ENCODE results near the gene BSPRY.

BSPRY gene

DNA sequence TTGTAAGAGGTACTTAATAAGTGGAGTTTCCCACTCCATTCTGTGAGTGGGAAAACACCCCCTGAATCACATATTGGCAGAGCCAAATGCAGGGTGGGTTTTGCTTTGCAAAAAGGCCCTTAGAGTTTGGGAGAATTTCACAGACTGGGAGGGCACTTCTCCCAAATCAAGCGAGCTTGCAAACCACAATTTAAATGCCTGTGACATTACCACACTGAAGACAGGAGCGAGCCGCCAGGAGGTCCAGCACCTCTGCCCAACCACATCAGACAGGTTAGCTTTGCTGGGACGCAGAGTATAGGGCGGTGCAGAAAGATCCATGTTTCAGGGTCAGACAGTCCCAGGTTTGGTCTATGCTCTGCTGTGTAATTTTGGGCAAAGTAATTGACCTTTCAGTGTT lies 49.5 kb downstream of the BSPRY start:
- H3K36me3 ChIP-seq (ENCODE audit: control insufficient read depth in 2 of 2, insufficient read depth in 1 of 2, low read length in 2 of 2), result peaks cover 0 to 6% of the 10 kb centered on the region in 2 experiments; a peak in 1 of 3 replicates
- TF ChIP-seq ZNF596 (tag by site-specific recombination; IDR thresholded peaks at IDR 0.05), result no peak
- TF ChIP-seq ZBTB1 (tag by site-specific recombination; IDR thresholded peaks at IDR 0.05), result no peak
- TF ChIP-seq, protein P1, sequence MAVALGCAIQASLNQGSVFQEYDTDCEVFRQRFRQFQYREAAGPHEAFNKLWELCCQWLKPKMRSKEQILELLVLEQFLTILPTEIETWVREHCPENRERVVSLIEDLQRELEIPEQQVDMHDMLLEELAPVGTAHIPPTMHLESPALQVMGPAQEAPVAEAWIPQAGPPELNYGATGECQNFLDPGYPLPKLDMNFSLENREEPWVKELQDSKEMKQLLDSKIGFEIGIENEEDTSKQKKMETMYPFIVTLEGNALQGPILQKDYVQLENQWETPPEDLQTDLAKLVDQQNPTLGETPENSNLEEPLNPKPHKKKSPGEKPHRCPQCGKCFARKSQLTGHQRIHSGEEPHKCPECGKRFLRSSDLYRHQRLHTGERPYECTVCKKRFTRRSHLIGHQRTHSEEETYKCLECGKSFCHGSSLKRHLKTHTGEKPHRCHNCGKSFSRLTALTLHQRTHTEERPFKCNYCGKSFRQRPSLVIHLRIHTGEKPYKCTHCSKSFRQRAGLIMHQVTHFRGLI (tag by site-specific recombination; IDR thresholded peaks at IDR 0.05), result 0 out of 2 replicates have a peak, but pooled peaks have one; percentile 10
- H3K27ac ChIP-seq (ENCODE audit: extremely low read depth, low read depth, low read length), result no peak overlapping the region
- H3K4me3 ChIP-seq (ENCODE audit: low read depth, low read length), result no peak overlapping the region
- no peaks in the 10 kb centered on the region for H3K9me3 ChIP-seq (ENCODE audit: control insufficient read depth, insufficient read depth, low read depth, low read length)
- ChIA-PET POLR2A (interaction anchor here (0.7 to 2.8 kb wide), 7 partner anchors 9 to 123 kb away, joined by 3 to 9 read pairs (median 4); partner anchors contain the start of genes BSPRY, C9orf43, CDC26 and HDHD3), CTCF (interaction anchor here (0.6 to 1.0 kb wide), 3 partner anchors 90 to 530 kb away, joined by 3 to 4 read pairs (median 4); no protein-coding TSS in a partner anchor)
- H3K4me1 ChIP-seq (ENCODE audit: control insufficient read depth, insufficient read depth, low read length), result peaks cover 2% of the 10 kb centered on the region; the same call in 1 of the 2 replicates

- CTCF ChIA-PET, result interaction anchor here (1.3 to 2.6 kb wide), 4 partner anchors 13 to 88 kb away, joined by 4 to 13 read pairs (median 7); partner anchors contain the start of gene WDR31
- POLR2A ChIA-PET, result interaction anchor here (0.7 to 3.3 kb wide), 8 partner anchors 11 to 125 kb away, joined by 3 to 44 read pairs (median 6); partner anchors contain the start of genes BSPRY, C9orf43, CDC26 and HDHD3
- H3K4me3 ChIP-seq (ENCODE audit: low read depth, low read length), result no peak overlapping the region
- peaks cover 2% of the 10 kb centered on the region; the same call in 1 of the 2 replicates for H3K4me1 ChIP-seq (ENCODE audit: control insufficient read depth, insufficient read depth, low read length)
- H3K27ac ChIP-seq (ENCODE audit: extremely low read depth, low read depth, low read length), result no peak overlapping the region
- H3K36me3 ChIP-seq (ENCODE audit: control insufficient read depth in 2 of 2, insufficient read depth in 1 of 2, low read length in 2 of 2), result peaks cover 0 to 6% of the 10 kb centered on the region in 2 experiments; a peak in 1 of 3 replicates
- TF ChIP-seq ZNF335 (tag by site-specific recombination; conservative IDR thresholded peaks at IDR 0.05) (peak; percentile 17; the same call in 1 of the 2 replicates), ZNF2 (tag by site-specific recombination; IDR thresholded peaks at IDR 0.05) (no peak)
- H3K9me3 ChIP-seq (ENCODE audit: control insufficient read depth, insufficient read depth, low read depth, low read length), result no peaks in the 10 kb centered on the region
Observed at GRCh38 chr9:113399646-113400200, 50.4 kb downstream of the BSPRY start.

DNA sequence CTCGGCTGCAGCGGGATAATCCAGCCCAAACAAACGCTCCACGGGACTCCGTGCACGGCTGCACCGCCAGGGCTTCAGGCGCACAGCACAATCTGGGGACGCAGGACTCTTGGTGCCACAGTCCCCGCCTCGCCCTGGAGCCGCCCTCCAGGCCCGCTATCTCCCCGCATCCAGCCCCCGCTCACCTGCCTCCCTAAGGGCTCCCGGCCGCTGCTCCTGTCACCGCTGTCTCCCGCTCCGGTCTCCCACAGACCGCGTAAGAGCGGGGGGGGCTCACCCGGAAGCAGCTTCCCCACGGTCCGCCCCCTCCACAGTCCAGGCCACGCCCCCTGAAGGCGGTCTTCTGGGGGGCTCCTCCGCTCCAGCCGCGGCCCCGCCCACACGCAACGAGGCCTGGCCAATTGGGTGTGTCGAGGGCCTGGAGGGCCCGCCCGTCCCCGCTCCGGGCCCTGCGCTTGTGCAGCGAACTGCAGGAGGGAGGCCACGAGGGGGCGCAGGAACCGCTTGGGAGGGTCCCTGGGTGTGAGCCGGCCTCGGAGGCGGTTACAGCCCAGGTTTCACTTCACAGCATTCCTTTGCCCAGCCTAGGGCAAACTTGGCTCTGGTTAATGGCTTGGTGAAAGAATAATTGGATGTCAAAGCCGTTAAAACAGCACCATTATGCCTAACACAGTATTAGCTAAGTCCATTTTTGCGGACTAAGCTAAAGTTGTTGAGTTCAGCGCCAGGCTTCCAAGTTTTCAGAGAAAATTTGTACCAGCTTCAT lies 51.9 kb downstream of the BSPRY start, which contains the start of gene ALAD:
TSS of gene ALAD (minus strand) at position 258 of the 766 bp plus-strand sequence. CDS start 7,725 bp downstream, outside the sequence.
- ChIA-PET CTCF (interaction anchor here (0.5 to 5.0 kb wide), 33 partner anchors 9 to 1577 kb away, joined by 3 to 26 read pairs (median 5); partner anchors contain the start of genes BSPRY, C9orf43, CDC26 and POLE3), POLR2A (interaction anchor here (0.6 to 3.3 kb wide), 10 partner anchors 9 to 128 kb away, joined by 3 to 44 read pairs (median 5); partner anchors contain the start of genes C9orf43, CDC26, HDHD3 and POLE3)
- H3K4me3 ChIP-seq (ENCODE audit: low read depth, low read length), result peak within 1 kb of the TSS; percentile 88
- H3K36me3 ChIP-seq (ENCODE audit: control insufficient read depth in 2 of 2, insufficient read depth in 1 of 2, low read length in 2 of 2), result no peaks in the 10 kb centered on the region; a peak in 1 of 3 replicates
- no peaks in the 10 kb centered on the region for H3K9me3 ChIP-seq (ENCODE audit: control insufficient read depth, insufficient read depth, low read depth, low read length)
- no peak within 1 kb of the TSS; the same call in 1 of the 2 replicates for H3K27ac ChIP-seq (ENCODE audit: extremely low read depth, low read depth, low read length)
- peaks cover 2% of the 10 kb centered on the region; the same call in 1 of the 2 replicates for H3K4me1 ChIP-seq (ENCODE audit: control insufficient read depth, insufficient read depth, low read length)
- no peak for TF ChIP-seq ZNF521 (tag by site-specific recombination; IDR thresholded peaks at IDR 0.05)
- TF ChIP-seq SCRT1 (tag by site-specific recombination; IDR thresholded peaks at IDR 0.05; ENCODE audit: borderline replicate concordance), result no peak
- TF ChIP-seq SCRT2 (tag by site-specific recombination; IDR thresholded peaks at IDR 0.05), result no peak
- no peak for TF ChIP-seq TSHZ1 (tag by site-specific recombination; IDR thresholded peaks at IDR 0.05; ENCODE audit: borderline replicate concordance)
- TF ChIP-seq ZFHX2 (tag by site-specific recombination; conservative IDR thresholded peaks at IDR 0.05), result peak; percentile 71
- TF ChIP-seq ZFP69B (tag by site-specific recombination; IDR thresholded peaks at IDR 0.05), result no peak
- TF ChIP-seq ZNF560 (tag by site-specific recombination; IDR thresholded peaks at IDR 0.05; ENCODE audit: borderline replicate concordance), result no peak
- no peak for TF ChIP-seq ZNF366 (tag by site-specific recombination; conservative IDR thresholded peaks at IDR 0.05)
- TF ChIP-seq, protein P2, sequence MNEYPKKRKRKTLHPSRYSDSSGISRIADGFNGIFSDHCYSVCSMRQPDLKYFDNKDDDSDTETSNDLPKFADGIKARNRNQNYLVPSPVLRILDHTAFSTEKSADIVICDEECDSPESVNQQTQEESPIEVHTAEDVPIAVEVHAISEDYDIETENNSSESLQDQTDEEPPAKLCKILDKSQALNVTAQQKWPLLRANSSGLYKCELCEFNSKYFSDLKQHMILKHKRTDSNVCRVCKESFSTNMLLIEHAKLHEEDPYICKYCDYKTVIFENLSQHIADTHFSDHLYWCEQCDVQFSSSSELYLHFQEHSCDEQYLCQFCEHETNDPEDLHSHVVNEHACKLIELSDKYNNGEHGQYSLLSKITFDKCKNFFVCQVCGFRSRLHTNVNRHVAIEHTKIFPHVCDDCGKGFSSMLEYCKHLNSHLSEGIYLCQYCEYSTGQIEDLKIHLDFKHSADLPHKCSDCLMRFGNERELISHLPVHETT (tag by site-specific recombination; IDR thresholded peaks at IDR 0.05), result no peak
- no peak for TF ChIP-seq ZNF529 (tag by site-specific recombination; IDR thresholded peaks at IDR 0.05; ENCODE audit: insufficient replicate concordance)
- TF ChIP-seq ZNF501 (tag by site-specific recombination; IDR thresholded peaks at IDR 0.05), result peak; percentile 51
- TF ChIP-seq ZNF404 (tag by site-specific recombination; IDR thresholded peaks at IDR 0.05), result no peak
- TF ChIP-seq ZNF18 (tag by site-specific recombination; IDR thresholded peaks at IDR 0.05), result peak; percentile 82; the same call in 1 of the 2 replicates
- no peak for TF ChIP-seq GLI2 (tag by site-specific recombination; IDR thresholded peaks at IDR 0.05; ENCODE audit: borderline replicate concordance, low read depth)
- no peak for TF ChIP-seq BCL11A (tag by site-specific recombination; IDR thresholded peaks at IDR 0.05; ENCODE audit: low read depth)
